UCSD-AML1 (cell line): Measurements from ENCODE around the gene PPFIBP1.

ENCODE experiments used
- DNase-seq: peaks from one replicate; lab custom pipeline; 2025; ENCODE audit not compliant: unreplicated experiment; lab: John Stamatoyannopoulos, UW

The PPFIBP1 gene

GRCh38 chr12:27523642-27524493 lies at the start of gene PPFIBP1:
TSS of gene PPFIBP1 (plus strand) at chr12:27524206. CDS start at chr12:27633397, 109,191 bp downstream.
- DNase-seq: peak; percentile 98

GRCh38 chr12:27474344-27474743 lies 49.7 kb upstream of the PPFIBP1 start:
- DNase-seq: no peak

- DNase-seq: no peak
Observed at GRCh38 chr12:27477049-27477448, 47.0 kb upstream of the PPFIBP1 start.

GRCh38 chr12:27478949-27479348 lies 45.1 kb upstream of the PPFIBP1 start:
- DNase-seq: no peak

GRCh38 chr12:27480016-27480415 lies 44.0 kb upstream of the PPFIBP1 start:
- DNase-seq: peak; percentile 40

GRCh38 chr12:27486961-27487360 lies 37.0 kb upstream of the PPFIBP1 start:
- no peak for DNase-seq

- DNase-seq: no peak
Observed at GRCh38 chr12:27488479-27488878, 35.5 kb upstream of the PPFIBP1 start.

- DNase-seq: no peak
Observed at GRCh38 chr12:27491226-27491625, 32.8 kb upstream of the PPFIBP1 start.

GRCh38 chr12:27493260-27493940 lies 30.6 kb upstream of the PPFIBP1 start:
- no peak for DNase-seq

- no peak for DNase-seq
Observed at GRCh38 chr12:27497446-27497845, 26.6 kb upstream of the PPFIBP1 start.

- DNase-seq: no peak
Observed at GRCh38 chr12:27498149-27498548, 25.9 kb upstream of the PPFIBP1 start.

- no peak for DNase-seq
Observed at GRCh38 chr12:27498761-27499160, 25.2 kb upstream of the PPFIBP1 start.

GRCh38 chr12:27499377-27499776 lies 24.6 kb upstream of the PPFIBP1 start:
- no peak for DNase-seq

- no peak for DNase-seq
Observed at GRCh38 chr12:27500546-27500945, 23.5 kb upstream of the PPFIBP1 start.

- no peak for DNase-seq
Observed at GRCh38 chr12:27502021-27502435, 22.0 kb upstream of the PPFIBP1 start.

- DNase-seq: no peak
Observed at GRCh38 chr12:27504507-27504906, 19.5 kb upstream of the PPFIBP1 start.

- no peak for DNase-seq
Observed at GRCh38 chr12:27505109-27505508, 18.9 kb upstream of the PPFIBP1 start.

GRCh38 chr12:27505761-27506160 lies 18.2 kb upstream of the PPFIBP1 start:
- no peak for DNase-seq

GRCh38 chr12:27506645-27507189 lies 17.3 kb upstream of the PPFIBP1 start:
- DNase-seq: no peak

- DNase-seq: no peak
Observed at GRCh38 chr12:27508736-27509431, 15.1 kb upstream of the PPFIBP1 start.

- DNase-seq: no peak
Observed at GRCh38 chr12:27511031-27511722, 12.8 kb upstream of the PPFIBP1 start.
